Activated CD4-positive, alpha-beta T cell treated with anti-CD3 and anti-CD28 coated beads, Interleukin-2, amount 50 U/mL, for 24 hours (primary cell): ENCODE results near the gene EVX2.

Experiments used
- DNase-seq, 2 donors: peaks; one replicate each; pipeline ENCODE4 v3.0.0-alpha.2; 2020; ENCODE audit warnings: low read depth in 1 of 2, low spot score in 1 of 2

The EVX2 gene

GRCh38 chr2:176107731-176108181 lies 24.0 kb upstream of the EVX2 start:
- DNase-seq = no peak

GRCh38 chr2:176106581-176107539 lies 23.1 kb upstream of the EVX2 start, which contains the start of gene HOXD11:
Gene HOXD11, plus strand, starts transcription at chr2:176107280. Its CDS starts 76 bp downstream, at chr2:176107356.
- no peak for DNase-seq

GRCh38 chr2:176105730-176106580 lies 22.2 kb upstream of the EVX2 start:
- DNase-seq = no peak

- no peak for DNase-seq
Observed at GRCh38 chr2:176105078-176105729, 21.4 kb upstream of the EVX2 start.

- no peak for DNase-seq
Observed at GRCh38 chr2:176104316-176105077, 20.7 kb upstream of the EVX2 start.

- no peak for DNase-seq
Observed at GRCh38 chr2:176103742-176104315, 20.1 kb upstream of the EVX2 start.

- no peak for DNase-seq
Observed at GRCh38 chr2:176103194-176103593, 19.4 kb upstream of the EVX2 start.

- no peak for DNase-seq
Observed at GRCh38 chr2:176102309-176102866, 18.6 kb upstream of the EVX2 start.

GRCh38 chr2:176101842-176102241 lies 18.1 kb upstream of the EVX2 start:
- no peak for DNase-seq

GRCh38 chr2:176101216-176101830 lies 17.6 kb upstream of the EVX2 start:
- no peak for DNase-seq

GRCh38 chr2:176100547-176101140 lies 16.9 kb upstream of the EVX2 start:
- DNase-seq = no peak

- no peak for DNase-seq
Observed at GRCh38 chr2:176099728-176100546, 16.2 kb upstream of the EVX2 start, which contains the start of gene HOXD12. Gene HOXD12, plus strand, starts transcription at chr2:176099795. Its CDS starts 7 bp downstream, at chr2:176099802.

GRCh38 chr2:176099159-176099727 lies 15.5 kb upstream of the EVX2 start:
- no peak for DNase-seq

GRCh38 chr2:176098366-176099158 lies 14.8 kb upstream of the EVX2 start:
- no peak for DNase-seq

GRCh38 chr2:176097820-176098365 lies 14.1 kb upstream of the EVX2 start:
- DNase-seq = no peak

- DNase-seq = peak; percentile 35 to 45
Observed at GRCh38 chr2:176096986-176097819, 13.4 kb upstream of the EVX2 start.
